GM12878 (cell line): ENCODE data around the gene DHX16. TPM values are rescaled to one million over a fixed set of nuclear protein-coding genes. Genes with fewer than 3 reads are reported as not detected.

Experiments used
- ATAC-seq: fragments of 200-7000 bp; cut with Tn5 transposase; 3 replicates; pipeline ENCODE4 v1.9.1; 2020; ENCODE audit warnings: mild to moderate bottlenecking, moderate library complexity
- BruUV-seq: library from RNA; stranded (reverse); fragments of 400-500 nt; replicated peaks from 2 replicates; lab custom pipeline; 2021; lab: Mats Ljungman, UMichigan
- CTCF ChIA-PET: fragments of 300-600 bp; sonication (Branson Sonifier 250); formaldehyde crosslinking; extraction: SDS; loops from one replicate; lab custom pipeline; 2021; ENCODE audit warnings: inconsistent platforms; lab: Yijun Ruan, JAX
- POLR2A ChIA-PET: fragments of 350-600 bp; formaldehyde crosslinking; extraction: SDS; loops from one replicate; lab custom pipeline; 2021; ENCODE audit warnings: inconsistent platforms; lab: Charles Lee
- RAD21 ChIA-PET: fragments of 300-600 bp; sonication (Branson Sonifier 250); formaldehyde crosslinking; loops from one replicate; lab custom pipeline; 2023; ENCODE audit warnings: antibody characterized with exemption; ENCODE audit not compliant: unreplicated experiment; lab: Charles Lee
- SMC1A ChIA-PET: fragments of 300-600 bp; sonication (Branson Sonifier 250); formaldehyde crosslinking; loops from one replicate; lab custom pipeline; 2023; ENCODE audit not compliant: unreplicated experiment, uncharacterized antibody; lab: Charles Lee
- DNase-seq: peaks from one replicate; pipeline ENCODE4 v3.0.0-alpha.2; 2011; ENCODE audit warnings: low read depth, low spot score
- FAIRE-seq: peaks from 3 replicates; lab custom pipeline; 2011; peaks lifted over from hg19 to GRCh38; lab: Jason Lieb, UNC
- H2AFZ ChIP-seq: 2 replicates; pipeline ENCODE4 v1.6.0; 2011; ENCODE audit warnings: low read depth, low read length, control low read depth; ENCODE audit not compliant: control insufficient read depth
- H3K27ac ChIP-seq: 2 replicates; pipeline ENCODE4 v1.5.1; 2011; ENCODE audit warnings: control low read depth; ENCODE audit not compliant: control insufficient read depth, insufficient read depth
- H3K27me3 ChIP-seq, 2 experiments: replicated peaks in 1 of 2; 2 replicates each; pipeline versions ENCODE4 v1.6.0 to v1.6.1; 2011; ENCODE audit warnings: low read length in 1 of 2; ENCODE audit not compliant: control insufficient read depth in 2 of 2, insufficient read depth in 2 of 2
- H3K36me3 ChIP-seq, 2 experiments: 2 replicates each; pipeline ENCODE4 v1.5.1; 2011; ENCODE audit warnings: low read length in 1 of 2; ENCODE audit not compliant: control insufficient read depth in 2 of 2, insufficient read depth in 2 of 2
- H3K4me1 ChIP-seq: 2 replicates; pipeline ENCODE4 v1.6.1; 2011; ENCODE audit warnings: mild to moderate bottlenecking, low read length, moderate library complexity, mixed read lengths; ENCODE audit not compliant: control insufficient read depth, insufficient read depth
- H3K4me2 ChIP-seq: 2 replicates; pipeline ENCODE4 v1.6.0; 2011; ENCODE audit warnings: control low read depth; ENCODE audit not compliant: control insufficient read depth, insufficient read depth
- H3K4me3 ChIP-seq: fragments of 200-600 bp; sonication (generic); 2 replicates; pipeline ENCODE4 v1.5.1; 2016
- H3K79me2 ChIP-seq: 2 replicates; pipeline ENCODE4 v1.6.0; 2011; ENCODE audit warnings: low read length; ENCODE audit not compliant: control insufficient read depth, insufficient read depth
- H3K9ac ChIP-seq: 2 replicates; pipeline ENCODE4 v1.8.0; 2011; ENCODE audit warnings: low read length, control low read depth, mixed read lengths; ENCODE audit not compliant: control insufficient read depth, insufficient read depth
- H3K9me3 ChIP-seq: replicated peaks from 3 replicates; pipeline ENCODE4 v1.5.1; 2011; ENCODE audit warnings: mild to moderate bottlenecking, low read length; ENCODE audit not compliant: control insufficient read depth, insufficient read depth
- H4K20me1 ChIP-seq: 2 replicates; pipeline ENCODE4 v1.6.0; 2011; ENCODE audit not compliant: control insufficient read depth, insufficient read depth
- FOXK2 ChIP-seq: fragments of 450-650 bp; IDR thresholded peaks from 2 replicates; pipeline ENCODE4 v1.6.1; 2017; ENCODE audit warnings: mild to moderate bottlenecking, moderate library complexity
- IRF4 ChIP-seq: IDR thresholded peaks from 2 replicates; pipeline ENCODE4 v1.6.1; 2011; ENCODE audit warnings: low read depth, low read length
- KLF5 ChIP-seq: fragments of 450-650 bp; IDR thresholded peaks from 2 replicates; pipeline ENCODE4 v1.6.1; 2014; ENCODE audit warnings: mild to moderate bottlenecking; ENCODE audit not compliant: partially characterized antibody
- LARP7 ChIP-seq: fragments of 450-650 bp; IDR thresholded peaks from 2 replicates; pipeline ENCODE4 v1.6.1; 2017; ENCODE audit warnings: mild to moderate bottlenecking
- MAX ChIP-seq: IDR thresholded peaks from 2 replicates; pipeline ENCODE4 v1.6.1; 2012; ENCODE audit warnings: low read depth, low read length, improper control_type of control experiment
- MLLT1 ChIP-seq: fragments of 450-650 bp; IDR thresholded peaks from 2 replicates; pipeline ENCODE4 v1.6.1; 2016; ENCODE audit warnings: mild to moderate bottlenecking
- MXI1 ChIP-seq: fragments of 150-350 bp; IDR thresholded peaks from 2 replicates; pipeline ENCODE4 v1.6.1; 2011; ENCODE audit warnings: low read depth, mild to moderate bottlenecking, inconsistent platforms, low read length, improper control_type of control experiment
- PAX8 ChIP-seq: fragments of 450-650 bp; IDR thresholded peaks from 2 replicates; pipeline ENCODE4 v1.6.1; 2017; ENCODE audit warnings: mild to moderate bottlenecking, moderate library complexity
- SMAD5 ChIP-seq: IDR thresholded peaks from 2 replicates; pipeline ENCODE4 v1.6.1; 2016; ENCODE audit warnings: antibody characterized with exemption, low read depth
- STAT3 ChIP-seq: IDR thresholded peaks from 2 replicates; pipeline ENCODE4 v1.6.1; 2011; ENCODE audit warnings: low read depth, low read length, improper control_type of control experiment
- WRNIP1 ChIP-seq: IDR thresholded peaks from 2 replicates; pipeline ENCODE4 v1.6.1; 2011; ENCODE audit warnings: low read depth, low read length, improper control_type of control experiment, borderline replicate concordance
- YY1 ChIP-seq: IDR thresholded peaks from 2 replicates; pipeline ENCODE4 v1.6.1; 2011; ENCODE audit warnings: low read depth, mild to moderate bottlenecking, low read length
- ZNF687 ChIP-seq: fragments of 450-650 bp; IDR thresholded peaks from 2 replicates; pipeline ENCODE4 v1.6.1; 2017; ENCODE audit warnings: mild to moderate bottlenecking, moderate library complexity
- WGBS: methylation state at CpG from one replicate; pipeline ENCODE4 v1.1.6; 2016; ENCODE audit warnings: low lambda C conversion rate; ENCODE audit not compliant: insufficient replicate concordance, insufficient coverage; ENCODE audit errors: missing lambda C conversion rate; 5-methylcytosine and 5-hydroxymethylcytosine counted together
- in situ Hi-C: fragments of 300-500 bp; cut with MboI; formaldehyde crosslinking; loops from 9 replicates; pipeline ENCODE4 v1.14.3; 2018; ENCODE audit warnings: mixed read lengths
- intact Hi-C: fragments of 100-400 bp; cut with micrococcal nuclease; formaldehyde crosslinking; loops from one replicate; pipeline ENCODE4 v1.14.2; 2022; ENCODE audit not compliant: unreplicated experiment
- polyA plus RNA-seq, 11 experiments: library from polyadenylated mRNA; depleted of rRNA in 4 of 11; unstranded in 6 of 11; stranded (reverse) in 5 of 11; fragments of >200 nt; fragmentation: Nextera tagmentation in 4 of 11; fragmentation: Illumina TruSeq in 1 of 11; extraction: Ambion mirVana in 4 of 11; extraction: Trizol in 1 of 11; gene quantifications; 1 replicate in 1 of 11; 2 replicates in 10 of 11; pipeline versions ENCODE4 v1.2.1 to v1.2.3, GENCODE V29; 2011 to 2016; ENCODE audit warnings: inconsistent platforms in 2 of 11, missing spikeins in 2 of 11, low read depth in 1 of 11
- total RNA-seq, 4 experiments: library from RNA; depleted of rRNA in 3 of 4; stranded (reverse); fragments of >200 nt in 3 of 4; fragmentation: Illumina TruSeq in 1 of 4; extraction: Trizol in 1 of 4; gene quantifications; 2 replicates each; pipeline versions ENCODE4 v1.2.1 to v1.2.3, GENCODE V29; 2013 to 2021
- TF ChIP-seq, protein P1 (sequence below): fragments of 450-650 bp; conservative IDR thresholded peaks from 2 replicates; pipeline ENCODE4 v1.6.1; 2017; ENCODE audit warnings: mild to moderate bottlenecking, moderate library complexity

The DHX16 gene
- total and polyA plus RNA-seq, 10 of the 15 experiments (the other 5 are each of a cell fraction or from before 2014, with no cell fraction given): 10.1 to 41.4 (median 38.3) TPM

DNA sequence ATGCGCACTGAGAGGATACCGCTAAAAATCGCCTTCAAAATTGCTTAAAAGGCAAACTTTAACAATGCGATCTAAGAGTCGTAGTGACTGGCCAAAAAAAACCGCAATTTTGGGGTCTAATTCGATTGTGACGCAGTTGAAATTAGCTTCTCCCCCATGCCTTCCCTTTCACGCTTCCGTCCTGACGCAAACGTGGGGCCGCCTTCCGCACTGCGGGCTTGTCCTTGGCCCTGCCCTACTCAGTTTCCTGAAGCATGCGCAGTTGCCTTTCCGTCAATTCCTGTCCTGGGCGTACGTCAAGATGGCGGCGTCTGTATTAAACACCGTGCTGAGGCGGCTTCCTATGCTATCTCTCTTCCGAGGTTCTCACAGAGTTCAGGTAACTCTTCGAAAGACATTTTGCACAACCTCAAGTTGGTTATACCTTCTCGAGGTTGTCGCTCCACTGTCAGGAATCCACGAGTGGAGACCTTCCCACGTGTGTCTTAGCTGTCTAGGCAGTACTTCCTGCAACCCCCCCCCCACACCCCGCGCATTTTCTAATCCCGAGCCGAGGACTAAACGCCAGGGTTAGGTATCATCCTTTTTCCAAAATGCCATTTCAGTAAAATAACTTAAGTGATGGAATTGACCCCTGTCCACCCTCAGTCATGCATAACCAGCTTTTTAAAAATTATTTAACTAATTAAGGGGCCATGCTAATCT lies 55.1 kb downstream of the DHX16 start, which contains the start of gene MRPS18B:
Gene MRPS18B (plus strand): TSS at position 276 of the 705 bp plus-strand sequence. CDS start 26 bp downstream, at position 302.
- Histone ChIP-seq H3K4me1 (peaks cover 3% of the 10 kb centered on the region), H3K27me3 (no peaks in the 10 kb centered on the region), H3K4me3 (peak within 1 kb of the TSS; percentile 80), H3K79me2 (peaks cover 59% of the 10 kb centered on the region), H3K4me2 (peak within 1 kb of the TSS; percentile 94), H3K27ac (peak within 1 kb of the TSS; percentile 99), H3K9ac (peak within 1 kb of the TSS; percentile 100), H4K20me1 (0 out of 2 replicates have a peak, but pooled peaks cover 6% of the 10 kb centered on the region), H3K9me3 (no peaks in the 10 kb centered on the region; the same call in 2 of the 3 replicates), H2AFZ (peak within 1 kb of the TSS; percentile 99), H3K36me3 (peaks cover 5 to 36% of the 10 kb centered on the region in 2 experiments; a peak in 3 of 4 replicates)
- RAD21 ChIA-PET: interaction anchor here (0.9 to 1.5 kb wide), 2 partner anchors 88 to 113 kb away, joined by 4 to 8 read pairs; no protein-coding TSS in a partner anchor
- TSS peak; percentile 86 for BruUV-seq
- CTCF ChIA-PET: interaction anchor here (0.6 to 2.1 kb wide), 13 partner anchors 11 to 259 kb away, joined by 3 to 8 read pairs (median 5); partner anchors contain the start of genes DHX16 and PRR3
- SMC1A ChIA-PET: interaction anchor here (0.8 to 2.8 kb wide), 13 partner anchors 9 to 296 kb away, joined by 3 to 12 read pairs (median 4); partner anchors contain the start of genes ATAT1, C6orf136, DHX16 and VARS2
- POLR2A ChIA-PET: interaction anchor here (0.5 to 2.0 kb wide), 21 partner anchors 9 to 555 kb away, joined by 3 to 11 read pairs (median 4); partner anchors contain the start of genes ABCF1, ATAT1, DHX16 and NRM
- DNase-seq: peak; percentile 99
- no peak for FAIRE-seq
- peak; percentile 79 for ATAC-seq
- under 1% methylated on average over 34 of the region's 34 CpGs for WGBS
- intact Hi-C loops: loop anchor here (1.0 to 2.0 kb wide), 3 partner anchors 55 to 100 kb away; partner anchors contain the start of genes DHX16, GNL1, MDC1 and PRR3
- in situ Hi-C loops: loop anchor here (5.0 kb wide), 1 partner anchor 100 kb away; the partner anchor contains the start of gene MDC1
- TF ChIP-seq YY1 (peak; percentile 99), MLLT1 (0 out of 2 replicates have a peak, but pooled peaks have one; percentile 70), ZNF687 (peak; percentile 96), KLF5 (peak; percentile 35), FOXK2 (peak; percentile 44; the same call in 1 of the 2 replicates), SMAD5 (peak; percentile 98), STAT3 (no peak), LARP7 (0 out of 2 replicates have a peak, but pooled peaks have one; percentile 58), MAX (peak; percentile 91), WRNIP1 (no peak; the same call in 1 of the 2 replicates), PAX8 (peak; percentile 43), IRF4 (no peak), MXI1 (peak; percentile 99)
- TF ChIP-seq, protein P1, sequence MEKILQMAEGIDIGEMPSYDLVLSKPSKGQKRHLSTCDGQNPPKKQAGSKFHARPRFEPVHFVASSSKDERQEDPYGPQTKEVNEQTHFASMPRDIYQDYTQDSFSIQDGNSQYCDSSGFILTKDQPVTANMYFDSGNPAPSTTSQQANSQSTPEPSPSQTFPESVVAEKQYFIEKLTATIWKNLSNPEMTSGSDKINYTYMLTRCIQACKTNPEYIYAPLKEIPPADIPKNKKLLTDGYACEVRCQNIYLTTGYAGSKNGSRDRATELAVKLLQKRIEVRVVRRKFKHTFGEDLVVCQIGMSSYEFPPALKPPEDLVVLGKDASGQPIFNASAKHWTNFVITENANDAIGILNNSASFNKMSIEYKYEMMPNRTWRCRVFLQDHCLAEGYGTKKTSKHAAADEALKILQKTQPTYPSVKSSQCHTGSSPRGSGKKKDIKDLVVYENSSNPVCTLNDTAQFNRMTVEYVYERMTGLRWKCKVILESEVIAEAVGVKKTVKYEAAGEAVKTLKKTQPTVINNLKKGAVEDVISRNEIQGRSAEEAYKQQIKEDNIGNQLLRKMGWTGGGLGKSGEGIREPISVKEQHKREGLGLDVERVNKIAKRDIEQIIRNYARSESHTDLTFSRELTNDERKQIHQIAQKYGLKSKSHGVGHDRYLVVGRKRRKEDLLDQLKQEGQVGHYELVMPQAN: peak; percentile 98
